Epithelial cell of umbilical artery (primary cell): ENCODE results near the gene NTM. TPM values are rescaled to one million over a fixed set of nuclear protein-coding genes. Genes with fewer than 3 reads are reported as not detected.

ENCODE experiments used
- total RNA-seq: library from RNA; depleted of rRNA; stranded (reverse); fragments of >200 nt; gene quantifications from 2 replicates; pipeline ENCODE4 v1.2.3, GENCODE V29; 2014

The NTM gene
- 2.6 TPM in 2 replicates for total RNA-seq

GRCh38 chr11:131370090-131370751 lies at the start of gene NTM:
NTM (plus strand) TSS chr11:131370615.

